NOMO-1 treated with DMSO at 0.1 percent for 48 hours (cell line): ENCODE data around the gene TMEM25.
A peak's percentile ranks its signal among the peaks of the same experiment; 100 is the strongest.
"Not testable (repeated sequence)": the region's sequence is repeated elsewhere in the genome, so short reads cannot be mapped to it uniquely, and the experiment has no call there.

Experiments used
- DNase-seq: peaks from one replicate; lab custom pipeline; 2025; ENCODE audit not compliant: unreplicated experiment; lab: John Stamatoyannopoulos, UW

TMEM25 gene

GRCh38 chr11:118530683-118531596 lies at the start of gene TMEM25:
Gene TMEM25, plus strand, starts transcription at chr11:118531192. Its CDS starts 610 bp downstream, at chr11:118531802.
- DNase-seq, result peak; percentile 41

GRCh38 chr11:118481238-118481637 lies 49.8 kb upstream of the TMEM25 start:
- DNase-seq, result not testable (repeated sequence)

- no peak for DNase-seq
These were observed 46.6 kb upstream of the TMEM25 start for GRCh38 chr11:118484405-118484804.

- DNase-seq, result peak; percentile 15
These were observed 45.7 kb upstream of the TMEM25 start for GRCh38 chr11:118485273-118485672.

- DNase-seq, result peak; percentile 76
These were observed 42.4 kb upstream of the TMEM25 start for GRCh38 chr11:118488480-118489109.

GRCh38 chr11:118491041-118491440 lies 40.0 kb upstream of the TMEM25 start:
- peak; percentile 10 for DNase-seq

- DNase-seq, result no peak
These were observed 33.2 kb upstream of the TMEM25 start for GRCh38 chr11:118497831-118498230.

GRCh38 chr11:118503216-118503615 lies 27.8 kb upstream of the TMEM25 start:
- DNase-seq, result no peak

- DNase-seq, result no peak
These were observed 19.4 kb upstream of the TMEM25 start for GRCh38 chr11:118511601-118512000.

GRCh38 chr11:118514103-118514502 lies 16.9 kb upstream of the TMEM25 start:
- no peak for DNase-seq

GRCh38 chr11:118519549-118519948 lies 11.4 kb upstream of the TMEM25 start:
- DNase-seq, result no peak

- DNase-seq, result peak; percentile 53
These were observed 9.1 kb upstream of the TMEM25 start for GRCh38 chr11:118521892-118522311.

- no peak for DNase-seq
These were observed 8.4 kb upstream of the TMEM25 start for GRCh38 chr11:118522571-118523072.

GRCh38 chr11:118524356-118524755 lies 6.6 kb upstream of the TMEM25 start:
- DNase-seq, result no peak

GRCh38 chr11:118524757-118525470 lies 6.1 kb upstream of the TMEM25 start:
- peak; percentile 43 for DNase-seq

- no peak for DNase-seq
These were observed 4.3 kb upstream of the TMEM25 start for GRCh38 chr11:118526688-118527087.

GRCh38 chr11:118527109-118527508 lies 3.9 kb upstream of the TMEM25 start, which contains the start of gene TTC36:
Gene TTC36, plus strand, starts transcription at chr11:118527474. Its CDS starts 21 bp downstream, at chr11:118527495.
- DNase-seq, result no peak

GRCh38 chr11:118528511-118528910 lies 2.5 kb upstream of the TMEM25 start:
- no peak for DNase-seq

- DNase-seq, result no peak
These were observed 1.3 kb upstream of the TMEM25 start for GRCh38 chr11:118529584-118530175.

- DNase-seq, result no peak
These were observed 761 bp upstream of the TMEM25 start for GRCh38 chr11:118530180-118530682.
